GM19193 (cell line): Measurements from ENCODE around the gene ARHGEF19.

ENCODE experiments used
- POLR2A ChIP-seq: IDR thresholded peaks from 4 replicates; pipeline ENCODE4 v1.6.1; 2011; ENCODE audit not compliant: insufficient read depth, insufficient read length; ENCODE audit errors: extremely low read depth

ARHGEF19 gene

DNA sequence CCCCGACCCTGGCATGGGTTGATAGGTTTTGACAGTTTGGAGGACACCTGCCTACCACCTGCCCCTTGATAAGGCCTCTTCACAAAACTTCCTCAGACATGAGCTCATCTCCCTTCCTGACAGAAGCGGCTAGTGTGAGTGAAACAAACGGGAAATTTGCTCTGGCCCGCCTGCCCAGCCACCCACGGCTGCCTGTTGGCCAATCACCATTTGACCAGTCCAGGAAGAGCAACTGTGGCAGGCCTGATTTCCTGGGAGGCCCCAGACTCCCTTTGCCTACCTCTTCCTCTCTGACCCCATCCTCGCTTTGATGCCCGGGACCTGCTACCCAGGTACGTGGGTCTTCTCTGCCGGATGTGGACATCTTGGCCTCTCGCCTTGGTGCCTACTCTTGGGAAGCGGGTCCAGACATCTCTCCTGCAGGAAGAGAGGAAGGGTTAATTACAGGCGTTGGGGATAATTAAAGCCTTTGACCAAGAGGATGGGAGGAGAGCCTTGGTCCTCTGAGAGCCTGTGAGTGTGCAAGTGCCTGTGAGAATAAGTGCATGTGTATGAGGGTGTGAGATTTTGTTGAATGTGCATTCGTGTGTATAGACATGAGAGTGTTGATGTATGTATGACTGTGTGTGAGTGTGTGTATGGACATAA is 55.5 kb downstream of the ARHGEF19 start:
- TF ChIP-seq POLR2A = no peak

DNA sequence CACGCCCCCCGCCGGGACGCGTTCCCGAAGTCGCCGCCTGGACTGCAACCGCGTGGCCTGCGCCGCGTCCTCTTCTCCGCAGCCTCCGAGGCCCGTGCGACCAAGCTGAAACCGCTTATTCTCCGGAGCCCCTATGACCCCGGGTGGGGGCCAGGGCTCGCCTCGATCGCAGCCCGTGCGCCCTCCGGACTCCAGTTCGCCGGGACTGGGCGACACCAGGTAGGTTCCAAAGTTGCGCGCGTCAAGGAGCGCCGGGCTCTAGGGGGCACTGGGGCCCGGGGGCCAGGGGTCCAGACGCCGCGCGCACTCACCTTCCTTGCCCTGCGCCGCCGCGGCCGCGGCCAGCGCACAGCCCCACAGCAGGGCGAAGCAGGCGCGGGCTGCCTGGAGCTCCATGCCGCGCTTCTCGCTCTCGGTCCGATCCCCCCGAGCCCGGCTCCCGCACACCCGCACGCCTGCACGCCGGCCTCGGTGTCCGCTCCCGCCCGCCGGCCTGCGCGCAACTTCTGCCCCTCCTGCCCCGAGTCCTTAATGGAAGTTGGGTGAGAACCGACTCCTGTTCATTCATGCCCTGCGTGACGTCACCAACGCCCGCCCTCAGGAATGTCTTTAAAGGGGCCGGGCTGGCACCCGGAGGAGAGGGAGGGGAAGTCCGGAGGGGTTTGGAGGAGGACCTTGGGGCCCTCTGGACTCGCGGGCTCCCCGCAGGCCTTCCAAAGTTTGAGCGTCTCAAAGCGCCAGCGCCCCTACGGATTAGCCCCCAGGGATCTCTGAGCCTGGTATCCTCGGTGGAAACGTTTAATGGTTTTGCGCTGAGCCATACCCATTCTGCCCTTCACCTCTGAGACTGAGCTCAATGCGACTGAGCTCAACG is 56.7 kb downstream of the ARHGEF19 start, which contains the start of gene EPHA2:
Gene EPHA2 (minus strand): TSS at position 533 of the 874 bp plus-strand sequence. CDS start 137 bp downstream, at position 396.
- no peak for TF ChIP-seq POLR2A

- TF ChIP-seq POLR2A = no peak
These were observed 58.3 kb downstream of the ARHGEF19 start for GRCh38 chr1:16153999-16154673.

DNA sequence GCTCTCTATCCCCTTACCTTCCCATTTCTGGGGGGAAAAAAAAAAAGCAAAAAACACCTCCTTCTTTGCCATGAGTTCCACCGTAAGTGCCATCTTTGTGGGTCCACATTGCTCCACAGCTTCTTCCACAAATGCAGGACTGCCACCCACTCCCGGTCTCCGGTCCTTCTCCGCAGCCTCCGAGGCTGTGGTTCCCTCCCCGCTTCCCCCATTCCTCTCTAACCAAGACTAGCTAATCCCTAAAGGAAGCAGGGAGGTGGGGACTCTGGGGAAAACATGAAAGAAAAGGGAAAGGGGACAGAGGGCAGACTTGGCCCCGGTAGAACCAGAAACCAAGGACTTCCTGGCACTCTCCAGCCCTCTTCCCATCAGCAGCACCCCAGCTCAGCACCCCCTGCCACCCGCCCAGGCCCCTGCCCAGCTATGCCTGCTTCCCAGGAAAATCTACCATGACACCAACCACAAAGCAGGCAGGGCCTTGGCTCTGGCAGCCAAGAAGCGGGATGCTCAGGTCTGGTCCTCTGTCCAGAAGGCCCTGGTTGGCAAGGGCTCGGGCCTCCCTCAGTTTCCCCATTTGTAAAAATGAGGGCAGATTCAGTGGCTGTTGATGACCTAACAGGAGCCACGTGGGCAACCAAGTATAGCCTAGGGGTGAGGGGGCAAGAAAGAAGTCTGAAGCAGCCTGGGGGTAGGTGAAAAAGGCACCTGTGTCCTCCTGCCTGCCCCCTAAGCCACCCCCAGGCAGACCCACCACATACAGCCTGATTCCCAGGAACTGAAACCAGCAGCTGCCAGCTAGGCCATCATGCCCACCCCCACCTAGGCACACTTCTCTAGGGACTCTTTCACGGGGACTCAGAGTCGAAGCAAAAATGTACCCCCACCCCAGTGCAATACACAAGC is 59.1 kb downstream of the ARHGEF19 start:
- TF ChIP-seq POLR2A = no peak

- no peak for TF ChIP-seq POLR2A
These were observed 59.9 kb downstream of the ARHGEF19 start for GRCh38 chr1:16152481-16153087.

DNA sequence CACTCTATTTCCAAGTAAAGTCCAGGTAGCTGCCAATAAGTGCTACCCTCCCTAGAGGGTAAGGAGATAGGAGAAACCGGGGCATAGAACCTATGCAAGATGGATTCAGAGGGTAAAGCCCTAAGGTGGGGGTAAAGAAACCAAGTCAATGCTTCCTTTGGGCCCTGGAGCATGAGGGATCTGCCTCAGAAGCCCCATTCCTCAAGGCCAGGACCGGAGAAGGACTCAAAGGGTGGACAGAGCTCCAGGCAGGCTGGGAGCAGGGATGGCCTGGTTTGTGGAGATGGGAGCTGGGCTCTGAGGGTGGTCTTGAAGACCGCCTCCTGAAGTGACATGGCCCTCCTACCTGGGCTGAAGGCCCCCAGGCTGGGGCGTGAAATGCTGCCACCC is 60.5 kb downstream of the ARHGEF19 start:
- no peak for TF ChIP-seq POLR2A

DNA sequence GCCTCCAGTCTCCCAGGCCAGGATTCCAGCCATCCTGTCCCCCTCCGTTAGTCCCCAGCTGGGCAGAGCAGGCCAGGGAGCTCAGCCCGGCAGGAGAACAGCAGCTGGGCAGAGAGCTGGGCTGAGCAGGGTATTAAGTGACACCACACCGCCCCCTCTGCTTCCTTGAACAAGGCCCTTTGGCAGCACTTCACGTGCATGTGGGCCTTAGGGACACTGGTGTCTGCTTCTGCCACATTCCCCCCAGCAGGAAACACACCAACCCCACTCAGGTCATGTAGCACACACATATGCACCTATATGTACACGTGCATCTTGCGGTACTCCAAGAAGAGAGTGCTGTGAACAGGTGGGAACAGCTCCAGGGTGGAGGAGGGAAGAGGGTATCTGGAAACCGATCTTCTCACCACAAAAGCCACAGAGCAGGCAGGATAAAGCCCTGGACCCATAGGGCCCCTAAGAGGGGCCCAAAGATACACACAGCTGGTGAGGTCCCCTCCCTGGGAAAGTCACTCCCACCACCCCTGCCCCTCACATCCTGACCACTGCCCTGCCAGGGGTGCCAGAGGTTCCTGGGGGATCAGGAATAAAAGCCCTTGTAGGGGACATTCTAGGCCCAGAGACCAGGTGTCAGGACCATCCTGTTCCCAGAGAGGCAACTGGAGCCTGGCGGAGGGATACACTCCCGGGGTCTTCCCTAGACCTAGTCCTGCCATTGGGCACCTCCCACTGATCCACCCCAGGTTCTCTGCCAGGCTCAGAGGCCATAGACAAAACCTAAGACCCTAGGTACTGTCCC is 61.1 kb downstream of the ARHGEF19 start:
- no peak for TF ChIP-seq POLR2A

- no peak for TF ChIP-seq POLR2A
These were observed 61.9 kb downstream of the ARHGEF19 start for GRCh38 chr1:16150508-16150907.

DNA sequence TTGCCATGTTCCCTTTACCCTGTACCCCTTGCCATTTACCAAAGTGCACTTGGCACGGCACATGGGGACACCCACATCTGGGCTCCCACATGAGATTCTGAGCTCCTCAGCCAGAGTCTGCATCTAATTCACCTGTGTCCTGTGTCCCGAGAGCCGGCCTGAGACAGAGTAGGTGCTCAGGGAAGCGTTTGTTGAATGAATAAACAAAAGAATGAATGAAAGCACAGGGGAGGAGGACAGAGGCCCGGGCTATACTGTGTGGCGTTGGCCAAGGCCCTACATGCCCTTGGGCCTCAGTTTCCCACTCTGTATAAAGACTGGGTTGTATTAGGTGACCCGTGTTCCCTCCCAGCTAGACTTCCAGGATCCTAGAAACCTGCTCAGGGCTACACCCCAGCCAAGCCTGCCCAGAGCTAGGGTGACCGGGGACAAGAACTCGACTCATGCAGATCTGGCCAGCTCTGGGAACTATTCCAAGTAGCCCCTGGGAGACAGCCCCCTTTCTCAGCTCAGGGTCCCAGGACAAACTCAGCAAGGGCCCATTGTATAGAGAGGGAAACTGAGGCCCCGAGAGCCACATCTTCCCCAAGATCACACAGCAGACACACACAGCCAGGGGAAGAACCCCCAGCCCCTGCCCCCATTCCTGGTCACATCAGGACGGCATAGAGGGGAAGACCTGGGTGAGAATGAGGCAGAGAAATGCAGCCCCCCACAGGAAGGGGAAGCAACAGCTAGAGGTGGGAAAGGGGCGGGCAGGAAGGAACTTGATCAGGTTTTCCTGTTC is 62.6 kb downstream of the ARHGEF19 start:
- TF ChIP-seq POLR2A = no peak

GRCh38 chr1:16149146-16149545 is 63.3 kb downstream of the ARHGEF19 start:
- TF ChIP-seq POLR2A = no peak

GRCh38 chr1:16148329-16149092 is 63.9 kb downstream of the ARHGEF19 start:
- no peak for TF ChIP-seq POLR2A
